CD4-positive, alpha-beta T cell treated with Interleukin-6 at 100 ng/mL for 8 hours (primary cell): ENCODE data around the gene ILDR2.
A peak's percentile ranks its signal among the peaks of the same experiment; 100 is the strongest.

ENCODE experiments used
- DNase-seq: peaks from one replicate; pipeline ENCODE4 v3.0.0-alpha.2; 2020; ENCODE audit warnings: mixed read lengths, low spot score

ILDR2 gene

GRCh38 chr1:166975361-166976129 lies at the start of gene ILDR2:
ILDR2 (minus strand) TSS chr1:166975540; CDS start chr1:166975268, 272 bp downstream.
- peak; percentile 23 for DNase-seq

GRCh38 chr1:167022384-167022783 lies 47.0 kb upstream of the ILDR2 start:
- no peak for DNase-seq

- DNase-seq, result no peak
These were observed 40.9 kb upstream of the ILDR2 start for GRCh38 chr1:167016100-167016750.

GRCh38 chr1:167013108-167013929 lies 38.0 kb upstream of the ILDR2 start:
- DNase-seq, result no peak

- DNase-seq, result no peak
These were observed 37.2 kb upstream of the ILDR2 start for GRCh38 chr1:167012570-167012969.

- DNase-seq, result no peak
These were observed 36.3 kb upstream of the ILDR2 start for GRCh38 chr1:167011560-167012191.

GRCh38 chr1:167003711-167004110 lies 28.4 kb upstream of the ILDR2 start:
- DNase-seq, result no peak

GRCh38 chr1:167002354-167002753 lies 27.0 kb upstream of the ILDR2 start:
- DNase-seq, result no peak

GRCh38 chr1:167000546-167000945 lies 25.2 kb upstream of the ILDR2 start:
- no peak for DNase-seq

GRCh38 chr1:166999500-167000055 lies 24.2 kb upstream of the ILDR2 start:
- DNase-seq, result no peak

GRCh38 chr1:166999075-166999474 lies 23.7 kb upstream of the ILDR2 start:
- DNase-seq, result no peak

GRCh38 chr1:166988974-166989515 lies 13.7 kb upstream of the ILDR2 start, which contains the start of gene MAEL:
MAEL (plus strand) TSS chr1:166989280; CDS start chr1:166989353, 73 bp downstream.
- no peak for DNase-seq

GRCh38 chr1:166981589-166981988 lies 6.2 kb upstream of the ILDR2 start:
- no peak for DNase-seq

- DNase-seq, result no peak
These were observed 5.5 kb upstream of the ILDR2 start for GRCh38 chr1:166980818-166981217.

- DNase-seq, result no peak
These were observed 5.0 kb upstream of the ILDR2 start for GRCh38 chr1:166980383-166980782.

- DNase-seq, result no peak
These were observed 3.5 kb upstream of the ILDR2 start for GRCh38 chr1:166978821-166979220.

- DNase-seq, result no peak
These were observed 2.6 kb upstream of the ILDR2 start for GRCh38 chr1:166977951-166978350.

GRCh38 chr1:166974647-166975345 lies 544 bp downstream of the ILDR2 start:
- peak; percentile 3 for DNase-seq

- DNase-seq, result no peak
These were observed 2.5 kb downstream of the ILDR2 start for GRCh38 chr1:166972826-166973225.

GRCh38 chr1:166972193-166972592 lies 3.1 kb downstream of the ILDR2 start:
- no peak for DNase-seq

- no peak for DNase-seq
These were observed 4.1 kb downstream of the ILDR2 start for GRCh38 chr1:166971252-166971651.
